Endodermal cell (in vitro differentiated cells): ENCODE measurements around the gene SOX5. TPM values are rescaled to one million over a fixed set of nuclear protein-coding genes. Genes with fewer than 3 reads are reported as not detected.

Experiments used
- DNase-seq: peaks from one replicate; pipeline ENCODE4 v3.0.0-alpha.2; 2017
- H3K27ac ChIP-seq: 2 replicates; pipeline ENCODE4 v1.5.1; 2013; ENCODE audit warnings: mild to moderate bottlenecking, low read depth, low read length, moderate library complexity
- H3K27me3 ChIP-seq: 2 replicates; pipeline ENCODE4 v1.6.1; 2013; ENCODE audit warnings: mild to moderate bottlenecking, low read length, moderate library complexity; ENCODE audit not compliant: insufficient read depth, control insufficient read depth, poor library complexity, severe bottlenecking
- H3K36me3 ChIP-seq: 2 replicates; pipeline ENCODE4 v1.7.0; 2013; ENCODE audit warnings: mild to moderate bottlenecking, low read length, moderate library complexity; ENCODE audit not compliant: control insufficient read depth, insufficient read depth
- H3K4me1 ChIP-seq: one replicate; pipeline ENCODE4 v1.7.0; 2013; ENCODE audit warnings: low read length; ENCODE audit not compliant: control insufficient read depth, insufficient read depth
- H3K4me3 ChIP-seq: 2 replicates; pipeline ENCODE4 v1.5.1; 2013; ENCODE audit warnings: mild to moderate bottlenecking, low read length, moderate library complexity
- H3K9ac ChIP-seq: 2 replicates; pipeline ENCODE4 v1.6.1; 2013; ENCODE audit warnings: mild to moderate bottlenecking, low read length, moderate library complexity; ENCODE audit not compliant: poor library complexity, severe bottlenecking; ENCODE audit errors: extremely low read depth
- H3K9me3 ChIP-seq: 2 replicates; pipeline ENCODE4 v1.6.1; 2013; ENCODE audit warnings: mild to moderate bottlenecking, low read length, moderate library complexity; ENCODE audit not compliant: control insufficient read depth
- H3K27ac Mint-ChIP-seq: 2 replicates; pipeline ENCODE4 v1.8.0; 2020; ENCODE audit warnings: mixed read lengths
- H3K27me3 Mint-ChIP-seq: 2 replicates; pipeline ENCODE4 v1.8.0; 2021; ENCODE audit warnings: mild to moderate bottlenecking, mixed read lengths; ENCODE audit not compliant: insufficient read depth
- H3K36me3 Mint-ChIP-seq: 2 replicates; pipeline ENCODE4 v1.8.0; 2020; ENCODE audit warnings: low read depth, mixed read lengths
- H3K4me1 Mint-ChIP-seq: 2 replicates; pipeline ENCODE4 v1.8.0; 2020; ENCODE audit warnings: mixed read lengths
- H3K4me3 Mint-ChIP-seq: 2 replicates; pipeline ENCODE4 v1.8.0; 2020; ENCODE audit warnings: mild to moderate bottlenecking, moderate library complexity, mixed read lengths
- H3K9me3 Mint-ChIP-seq: 2 replicates; pipeline ENCODE4 v1.8.0; 2020; ENCODE audit warnings: mild to moderate bottlenecking, mixed read lengths
- CTCF ChIP-seq: fragments of 200-600 bp; sonication (generic); conservative IDR thresholded peaks from 2 replicates; pipeline ENCODE4 v1.5.0; 2021; ENCODE audit warnings: antibody characterized with exemption, mild to moderate bottlenecking
- WGBS, 2 experiments: methylation state at CpG; one replicate each; pipeline versions ENCODE4 v1.1.5 to v1.1.7; 2013; ENCODE audit warnings: missing lambda C conversion rate in 2 of 2, mixed read lengths in 1 of 2; ENCODE audit not compliant: insufficient coverage in 1 of 2, insufficient read length in 1 of 2; 5-methylcytosine and 5-hydroxymethylcytosine counted together
- total RNA-seq, 2 donors: library from RNA; stranded (reverse); fragmentation: NEBNext Ultra II Directional in 1 of 2; extraction: Animal tissue kit (Norgen Biotek cat#: 25700) in 1 of 2; gene quantifications; 2 replicates in 1 of 2; 3 replicates in 1 of 2; pipeline ENCODE4 v1.2.1, GENCODE V29; 2021

SOX5 gene
- total RNA-seq, 2 donors from 2014 or later = 6.8 to 30.7 TPM

DNA sequence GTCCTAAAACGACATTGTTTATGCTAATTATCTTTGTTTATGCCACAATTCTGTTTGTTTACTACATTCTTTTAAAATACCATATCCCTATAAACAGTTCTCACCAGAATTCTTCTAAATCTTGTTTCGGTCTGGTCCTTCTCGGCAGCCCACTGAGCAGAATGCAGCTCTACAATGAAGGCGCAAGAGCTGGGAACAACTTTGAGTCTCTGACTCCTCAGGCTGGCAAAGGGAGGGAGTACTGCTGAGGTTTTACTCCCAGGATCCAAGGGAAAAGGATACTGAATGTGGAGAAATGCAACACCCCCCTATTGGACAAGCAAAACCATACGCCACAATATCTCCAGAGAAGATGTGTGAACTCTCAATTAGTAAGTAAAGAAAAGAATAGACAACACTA lies 5.4 kb downstream of the SOX5 start:
- Mint-ChIP-seq H3K4me3 (no peak overlapping the region), H3K27me3 (no peaks in the 10 kb centered on the region), H3K36me3 (no peaks in the 10 kb centered on the region), H3K9me3 (no peaks in the 10 kb centered on the region), H3K4me1 (peaks cover 36% of the 10 kb centered on the region), H3K27ac (peak overlapping the region; percentile 16)
- no peak overlapping the region for H3K4me3 ChIP-seq
- peak; percentile 64 for DNase-seq
- no peaks in the 10 kb centered on the region for H3K9me3 ChIP-seq
- no peaks in the 10 kb centered on the region for H3K27me3 ChIP-seq
- 71% methylated on average over 4 of the region's 5 CpGs; no CpG with 5 or more reads in 1 of the 2 experiments for WGBS, 2 experiments
- H3K36me3 ChIP-seq = no peaks in the 10 kb centered on the region
- peak; percentile 49 for TF ChIP-seq CTCF
- no peak overlapping the region for H3K9ac ChIP-seq
- H3K27ac ChIP-seq = no peak overlapping the region
- H3K4me1 ChIP-seq = peaks cover 3% of the 10 kb centered on the region

- H3K4me3 ChIP-seq = no peak overlapping the region
- H3K27me3 Mint-ChIP-seq = no peaks in the 10 kb centered on the region
- no peak overlapping the region for H3K27ac Mint-ChIP-seq
- peaks cover 3% of the 10 kb centered on the region for H3K4me1 ChIP-seq
- no peaks in the 10 kb centered on the region for H3K36me3 Mint-ChIP-seq
- no peaks in the 10 kb centered on the region for H3K36me3 ChIP-seq
- 91 to 100% methylated on average over 3 to 4 of the region's 4 CpGs for WGBS, 2 experiments
- no peak overlapping the region for H3K9ac ChIP-seq
- no peak for DNase-seq
- no peaks in the 10 kb centered on the region for H3K27me3 ChIP-seq
- H3K27ac ChIP-seq = no peak overlapping the region
- H3K9me3 ChIP-seq = no peaks in the 10 kb centered on the region
- H3K4me3 Mint-ChIP-seq = no peak overlapping the region
- no peak for TF ChIP-seq CTCF
- no peaks in the 10 kb centered on the region for H3K9me3 Mint-ChIP-seq
- H3K4me1 Mint-ChIP-seq = peaks cover 36% of the 10 kb centered on the region
Observed at GRCh38 chr12:23942841-23943240, 6.6 kb downstream of the SOX5 start.

DNA sequence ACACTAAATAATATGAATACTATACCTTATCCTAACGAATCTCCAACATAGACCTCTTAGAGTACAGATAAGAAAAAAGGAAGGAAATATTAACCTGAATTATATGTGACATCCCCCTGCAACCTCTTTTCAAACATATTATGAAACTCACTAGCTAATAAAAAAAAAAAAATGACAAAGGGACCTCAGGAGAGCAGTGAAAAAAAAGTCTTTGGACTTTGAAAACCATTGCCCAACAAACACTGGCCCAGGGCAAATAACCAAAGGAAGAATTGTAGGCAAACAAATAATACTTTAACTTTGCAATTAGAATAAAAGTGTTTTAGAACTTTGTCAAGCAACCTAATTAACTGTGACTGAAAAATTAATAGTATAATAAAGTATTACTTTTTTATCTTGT lies 7.7 kb downstream of the SOX5 start:
- 100% methylated on average over 1 of the region's 1 CpG; no CpG with 5 or more reads in 1 of the 2 experiments for WGBS, 2 experiments
- no peak overlapping the region for H3K27ac ChIP-seq
- H3K27ac Mint-ChIP-seq = no peak overlapping the region

More for the DNA sequence above, 7.7 kb downstream of the SOX5 start:
- Mint-ChIP-seq H3K4me1 (peaks cover 29% of the 10 kb centered on the region), H3K4me3 (no peak overlapping the region), H3K27me3 (no peaks in the 10 kb centered on the region), H3K36me3 (no peaks in the 10 kb centered on the region), H3K9me3 (no peaks in the 10 kb centered on the region)
- Histone ChIP-seq H3K4me3 (no peak overlapping the region), H3K27me3 (no peaks in the 10 kb centered on the region), H3K4me1 (peaks cover 3% of the 10 kb centered on the region), H3K36me3 (no peaks in the 10 kb centered on the region), H3K9ac (no peak overlapping the region), H3K9me3 (no peaks in the 10 kb centered on the region)
- no peak for DNase-seq
- TF ChIP-seq CTCF = no peak
